ENCODE data around the gene FAM72D. TPM values are rescaled to one million over a fixed set of nuclear protein-coding genes. Genes with fewer than 3 reads are reported as not detected.
"Not testable (repeated sequence)": the region's sequence is repeated elsewhere in the genome, so short reads cannot be mapped to it uniquely, and the experiment has no call there.

Gene FAM72D
- polyA plus RNA-seq, 4 donors, result 1.6 to 4.3 (median 2.1) TPM

DNA sequence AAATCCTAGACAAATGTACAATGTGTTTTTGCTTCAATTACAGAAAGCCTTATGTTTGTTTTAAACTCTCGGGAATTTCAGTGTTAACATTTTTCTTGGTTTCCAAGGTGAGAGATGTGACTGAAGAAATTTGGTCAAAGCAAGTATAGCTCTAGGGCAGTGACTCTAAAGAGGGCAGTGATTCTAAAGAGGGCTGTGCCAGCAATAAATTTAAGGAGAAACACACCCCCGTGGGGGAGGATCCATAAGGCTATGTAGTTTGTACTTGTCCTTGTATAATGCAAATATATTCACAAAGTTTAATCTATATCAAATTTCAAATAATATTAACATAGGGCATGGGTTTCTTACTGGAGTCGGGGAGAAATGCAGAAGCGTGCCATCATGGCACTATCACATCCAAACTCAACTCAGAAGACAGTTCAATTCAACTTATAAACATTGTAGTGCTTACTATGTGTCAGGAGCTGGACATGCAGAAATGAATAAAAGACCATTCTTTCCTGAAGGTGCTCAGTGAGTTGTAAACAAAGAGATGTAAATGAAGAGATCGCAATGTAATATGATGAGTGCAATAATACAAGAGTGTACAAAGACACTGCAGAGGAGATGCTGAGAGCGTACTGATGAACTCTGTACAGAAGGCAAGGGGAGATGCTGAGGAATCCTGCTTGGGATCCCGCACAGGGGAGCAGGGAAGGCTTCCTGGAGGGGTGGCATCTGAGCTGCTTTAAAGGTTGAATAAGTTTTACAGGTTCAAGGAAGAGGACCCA lies 13.1 kb upstream of the FAM72D start:
- not testable (repeated sequence) for DNase-seq (ENCODE audit: low read depth in 4 of 4, low spot score in 3 of 4)

DNA sequence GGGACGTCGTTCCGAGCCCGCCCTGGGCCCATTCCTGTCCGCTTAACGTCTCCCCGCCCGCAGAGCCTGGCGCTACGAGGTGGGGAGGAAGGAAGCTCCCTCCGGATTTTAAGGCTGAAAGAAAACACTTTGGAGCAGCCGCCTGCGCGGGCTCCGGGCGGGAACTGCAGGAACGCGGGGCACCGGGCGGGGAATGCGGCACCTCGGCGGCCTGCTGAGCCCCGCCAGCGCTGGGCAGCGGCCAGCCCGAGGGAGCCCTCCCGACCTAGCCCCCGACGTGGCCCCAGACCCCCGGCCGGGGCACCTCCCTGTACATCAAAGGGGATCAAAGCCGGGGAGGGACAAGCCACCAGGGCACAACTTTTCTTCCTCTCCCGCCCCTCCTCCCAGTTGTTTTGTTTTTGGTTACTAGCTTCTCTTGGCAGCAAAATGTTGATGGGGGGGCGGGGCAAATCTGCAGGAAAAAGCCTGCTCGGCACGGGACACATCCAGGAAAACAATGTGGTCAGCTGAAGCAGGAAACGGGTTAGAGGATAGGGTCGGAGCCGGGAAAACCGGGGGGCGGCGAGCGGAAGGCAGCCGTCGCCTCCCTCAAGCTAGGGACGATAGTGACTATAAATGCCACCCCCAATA lies 2.1 kb upstream of the FAM72D start:
- DNase-seq (ENCODE audit: low read depth in 4 of 4, low spot score in 3 of 4), result not testable (repeated sequence)

DNA sequence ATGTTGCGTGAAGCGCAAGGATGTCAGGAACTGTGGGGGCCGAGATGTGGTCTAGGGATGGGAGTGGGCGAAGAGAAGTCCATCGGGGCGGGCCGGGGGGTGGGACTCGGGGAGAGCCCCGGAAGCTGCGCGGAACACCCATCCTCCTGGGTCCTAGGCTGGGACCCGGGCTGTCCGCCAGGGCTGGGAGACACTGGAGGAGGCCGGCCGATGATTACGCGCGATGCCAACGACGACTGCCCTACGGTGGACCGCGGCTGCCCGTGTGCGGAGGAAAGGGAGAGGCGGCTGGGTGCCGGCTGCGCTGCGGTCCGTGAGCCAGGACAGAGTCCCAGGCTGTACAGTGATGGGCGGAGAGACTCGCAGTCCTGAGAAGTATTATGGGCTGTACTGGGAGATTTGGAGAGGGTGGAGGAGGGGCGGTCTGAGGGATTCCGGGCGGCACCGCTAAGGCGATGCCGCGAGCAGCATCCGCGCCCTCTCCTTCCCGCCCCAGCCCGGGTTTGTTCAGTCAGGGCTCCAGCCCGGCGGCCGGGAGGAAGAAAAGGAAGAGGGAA lies 1.0 kb upstream of the FAM72D start:
- not testable (repeated sequence) for DNase-seq (ENCODE audit: low read depth in 4 of 4, low spot score in 3 of 4)

GRCh38 chr1:145101725-145102124 lies 6.0 kb downstream of the FAM72D start:
- DNase-seq (ENCODE audit: low read depth in 4 of 4, low spot score in 3 of 4), result not testable (repeated sequence)

DNA sequence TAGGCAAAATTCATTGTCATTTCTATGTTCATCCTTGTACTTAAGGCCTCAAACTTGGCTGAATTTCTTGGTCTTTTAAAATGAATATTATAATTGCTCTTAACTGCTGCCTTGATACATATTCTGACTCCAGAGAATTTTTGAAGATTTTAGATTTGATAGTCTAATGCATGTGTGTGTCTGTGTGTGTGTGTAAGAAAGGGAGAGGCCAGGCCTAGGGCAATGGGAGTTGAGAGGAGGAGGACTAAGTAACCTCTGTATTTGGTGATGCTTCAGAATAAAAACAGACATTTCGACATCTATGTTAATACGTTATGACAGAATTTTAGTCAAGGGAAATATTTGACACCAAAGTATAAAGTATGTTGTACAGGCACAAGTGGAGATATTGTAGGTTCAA lies 7.5 kb downstream of the FAM72D start:
- not testable (repeated sequence) for DNase-seq (ENCODE audit: low read depth in 4 of 4, low spot score in 3 of 4)

DNA sequence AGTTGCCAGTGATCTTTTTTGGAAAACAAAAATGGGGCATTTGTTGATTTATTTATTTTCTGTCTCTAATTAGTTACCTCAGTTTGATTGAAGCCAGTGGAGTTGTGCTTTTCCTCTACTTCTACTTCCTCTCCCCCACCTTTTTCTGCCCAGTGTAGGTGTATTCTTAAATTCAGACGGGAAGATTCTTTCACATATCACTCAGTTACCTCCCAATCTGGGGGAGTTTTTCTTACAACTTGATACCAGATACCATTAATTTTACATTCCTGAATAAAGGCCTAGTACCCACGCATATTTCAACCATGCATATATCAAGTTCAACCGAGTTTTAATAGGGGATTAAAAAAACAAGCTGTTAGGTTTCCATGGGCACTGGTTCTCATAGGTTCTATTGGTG lies 15.9 kb downstream of the FAM72D start:
- not testable (repeated sequence) for DNase-seq (ENCODE audit: low read depth in 4 of 4, low spot score in 3 of 4)

DNA sequence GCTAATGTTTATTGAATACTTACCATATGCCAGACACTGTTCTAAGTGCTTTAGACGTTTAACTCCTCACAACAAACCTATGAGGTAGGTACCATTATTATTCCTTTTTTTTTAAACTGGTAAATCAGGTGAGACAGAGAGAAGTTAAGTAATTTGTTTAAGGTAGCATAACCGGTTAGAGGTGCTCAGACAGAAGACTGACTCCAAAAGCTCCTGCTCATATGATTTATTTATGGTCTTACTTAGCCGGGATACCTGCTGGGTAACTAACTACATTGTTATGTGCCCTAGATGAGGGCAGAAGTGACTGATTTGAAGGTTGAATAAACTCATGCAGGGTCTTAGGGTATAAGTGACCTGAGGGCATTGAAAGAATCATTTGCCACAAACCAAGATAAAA lies 16.9 kb downstream of the FAM72D start:
- not testable (repeated sequence) for DNase-seq (ENCODE audit: low read depth in 4 of 4, low spot score in 3 of 4)

DNA sequence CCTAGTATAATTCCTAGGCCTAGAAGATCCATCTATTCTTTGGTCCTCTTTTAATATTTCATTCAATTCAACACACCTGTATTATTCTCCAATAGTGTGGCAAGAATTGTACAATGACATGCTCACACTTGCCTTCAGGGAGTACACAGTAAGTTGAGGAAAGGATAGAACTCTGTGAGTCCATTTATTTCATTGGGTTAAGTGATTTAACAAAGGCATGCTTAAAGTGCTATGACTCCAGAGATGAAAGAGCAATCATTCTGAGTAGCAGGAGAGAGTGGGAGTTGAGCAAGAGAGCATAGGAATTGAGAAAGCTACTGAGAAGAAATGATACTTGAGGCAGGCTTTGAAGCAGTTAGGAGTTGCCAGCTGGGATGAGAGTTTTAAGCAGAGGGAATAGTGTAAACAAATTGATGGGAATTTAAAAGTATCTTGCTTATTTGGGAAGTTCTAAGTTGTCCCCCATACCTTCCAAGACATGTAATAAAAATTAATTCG lies 18.8 kb downstream of the FAM72D start:
- DNase-seq (ENCODE audit: low read depth in 4 of 4, low spot score in 3 of 4), result not testable (repeated sequence)

DNA sequence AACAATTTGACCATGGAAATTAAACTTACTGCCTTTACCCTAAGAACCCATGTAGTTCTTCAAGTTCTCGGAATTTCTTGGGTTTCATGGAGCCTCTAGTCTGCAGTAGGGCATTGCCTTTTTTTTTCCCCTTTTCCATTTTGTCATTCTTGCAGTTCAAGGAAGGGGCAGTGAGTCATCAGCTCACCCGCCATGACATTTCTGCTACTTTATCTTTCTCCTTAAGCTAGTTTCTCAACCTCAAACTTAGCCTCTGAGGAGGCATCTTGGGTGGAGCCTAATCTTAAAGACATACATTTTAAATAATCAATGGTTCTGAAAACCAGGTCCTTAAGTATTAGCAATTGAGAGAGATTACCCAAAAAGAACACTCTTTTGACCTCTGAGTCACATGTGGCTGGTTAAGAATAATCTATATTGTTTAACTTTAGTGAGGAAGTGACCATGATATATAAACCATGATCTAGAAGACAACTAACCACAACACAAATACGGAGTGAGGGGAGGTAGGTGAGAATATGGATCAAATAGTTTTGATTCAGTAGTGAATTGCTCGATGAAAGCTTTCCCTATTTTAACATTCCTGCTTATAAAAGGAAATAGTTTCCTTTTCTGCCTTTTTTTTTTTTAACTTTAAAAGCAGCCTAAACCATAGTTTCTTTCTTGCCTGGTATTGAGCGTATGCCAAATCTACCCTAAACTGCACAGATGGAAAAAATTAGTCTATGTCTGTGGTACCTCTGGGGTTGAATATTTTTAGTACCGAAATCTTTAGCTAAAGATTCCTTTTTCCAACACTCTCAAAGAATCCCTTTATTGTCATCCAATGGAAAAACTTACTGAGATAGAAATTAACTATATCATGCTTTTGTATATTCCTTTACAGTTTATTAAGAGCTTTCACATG lies 20.1 kb downstream of the FAM72D start:
- DNase-seq (ENCODE audit: low read depth in 4 of 4, low spot score in 3 of 4), result not testable (repeated sequence)

- DNase-seq (ENCODE audit: low read depth in 4 of 4, low spot score in 3 of 4), result not testable (repeated sequence)
These were observed 24.1 kb downstream of the FAM72D start for GRCh38 chr1:145119842-145120241.

GRCh38 chr1:145122344-145123061 lies 26.7 kb downstream of the FAM72D start:
- not testable (repeated sequence) for DNase-seq (ENCODE audit: low read depth in 4 of 4, low spot score in 3 of 4)

- DNase-seq (ENCODE audit: low read depth in 4 of 4, low spot score in 3 of 4), result not testable (repeated sequence)
These were observed 27.3 kb downstream of the FAM72D start for GRCh38 chr1:145123062-145123395.

GRCh38 chr1:145123992-145124641 lies 28.3 kb downstream of the FAM72D start:
- not testable (repeated sequence) for DNase-seq (ENCODE audit: low read depth in 4 of 4, low spot score in 3 of 4)

GRCh38 chr1:145125112-145125511 lies 29.3 kb downstream of the FAM72D start:
- DNase-seq (ENCODE audit: low read depth in 4 of 4, low spot score in 3 of 4), result not testable (repeated sequence)

DNA sequence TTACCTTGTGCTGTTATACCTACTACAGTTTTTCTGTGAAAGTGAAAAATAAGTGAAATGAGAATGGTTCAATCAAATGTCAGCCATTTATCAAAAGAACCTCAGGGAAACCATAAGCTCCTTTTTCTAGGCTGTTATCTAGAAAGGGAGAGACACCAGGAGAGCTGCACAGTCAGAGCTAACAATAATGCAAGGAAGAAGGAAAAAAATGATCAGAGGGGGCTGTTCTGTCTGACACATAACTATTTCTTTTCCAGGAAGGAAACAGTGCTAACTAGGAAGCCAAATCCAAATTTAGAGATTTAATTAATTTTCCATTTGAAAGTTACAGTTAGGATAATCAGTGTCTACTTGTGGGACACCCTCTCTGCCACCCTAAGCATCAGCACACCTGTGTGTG lies 31.4 kb downstream of the FAM72D start:
- DNase-seq (ENCODE audit: low read depth in 4 of 4, low spot score in 3 of 4), result not testable (repeated sequence)

DNA sequence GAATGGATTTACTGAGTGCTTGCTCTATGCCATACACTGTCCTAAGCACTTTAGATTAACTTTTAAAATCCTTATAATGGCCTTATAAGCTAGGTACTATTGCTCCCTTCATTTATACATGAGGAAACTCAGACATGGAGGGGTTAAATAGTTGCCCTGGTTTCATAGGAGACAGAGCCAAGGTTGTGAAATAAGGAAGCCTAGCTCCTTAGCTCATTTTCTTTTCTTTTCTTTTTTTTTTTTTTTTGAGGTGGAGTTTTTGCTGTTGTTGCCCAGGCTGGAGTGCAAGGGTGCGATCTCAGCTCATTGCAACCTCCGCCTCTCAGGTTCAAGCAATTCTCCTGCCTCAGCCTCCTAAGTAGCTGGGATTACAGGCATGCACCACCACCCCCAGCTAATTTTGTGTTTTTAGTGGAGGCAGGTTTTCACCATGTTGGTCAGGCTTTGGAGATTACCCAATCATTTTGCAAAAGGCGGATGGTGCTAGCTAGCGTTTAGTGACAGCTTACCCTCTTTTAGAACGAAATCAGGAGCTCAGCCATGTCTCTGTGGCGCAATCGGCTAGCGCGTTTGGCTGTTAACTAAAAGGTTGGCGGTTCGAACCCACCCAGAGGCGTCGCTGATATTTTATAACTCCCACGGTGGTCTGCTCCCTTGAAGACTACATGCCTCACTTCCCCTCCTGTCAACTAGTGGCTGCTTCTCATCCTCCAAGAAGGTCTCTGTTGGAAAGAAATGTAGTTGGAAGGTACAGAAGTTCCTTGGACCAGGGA lies 33.1 kb downstream of the FAM72D start:
- not testable (repeated sequence) for DNase-seq (ENCODE audit: low read depth in 4 of 4, low spot score in 3 of 4)

DNA sequence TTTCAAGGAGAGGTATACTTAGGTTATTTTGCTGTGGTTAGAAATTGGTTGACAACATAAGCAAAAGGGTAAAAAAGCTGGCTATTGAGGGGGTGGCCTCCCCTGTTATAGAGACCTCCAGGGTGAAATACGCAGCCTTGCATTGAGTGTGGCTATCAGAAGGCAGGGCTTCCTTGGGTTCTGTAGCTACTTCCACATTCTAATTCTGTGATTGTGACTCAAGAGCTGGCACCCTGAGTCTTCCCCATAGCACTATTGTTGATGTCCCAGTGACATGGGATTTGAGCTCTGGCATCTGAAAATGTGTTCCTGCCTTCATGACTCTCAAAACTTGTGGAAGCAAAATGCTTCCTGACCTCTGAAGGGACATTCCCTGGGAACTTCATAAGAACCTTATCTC lies 38.7 kb downstream of the FAM72D start:
- DNase-seq (ENCODE audit: low read depth in 4 of 4, low spot score in 3 of 4), result not testable (repeated sequence)

- DNase-seq (ENCODE audit: low read depth in 4 of 4, low spot score in 3 of 4), result not testable (repeated sequence)
These were observed 44.8 kb downstream of the FAM72D start for GRCh38 chr1:145140549-145140948.
